Sigmoid colon (tissue), 7 donors: Measurements from ENCODE around the gene TOMM6. TPM values are rescaled to one million over a fixed set of nuclear protein-coding genes. Genes with fewer than 3 reads are reported as not detected.

Experiments
- DNase-seq: peaks from one replicate; pipeline ENCODE4 v3.0.0-alpha.2; 2019
- H3K27ac ChIP-seq, 4 donors: fragments of 200-600 bp; sonication (generic); one replicate each; pipeline ENCODE4 v1.5.1; 2016 to 2019; ENCODE audit warnings: mild to moderate bottlenecking in 1 of 4
- H3K27me3 ChIP-seq, 3 donors: fragments of 200-600 bp; sonication (generic); one replicate each; pipeline ENCODE4 v1.5.1; 2019; ENCODE audit warnings: mild to moderate bottlenecking in 1 of 3
- H3K36me3 ChIP-seq, 4 donors: fragments of 200-600 bp; sonication (generic); one replicate each; pipeline ENCODE4 v1.5.1; 2016 to 2019
- H3K4me1 ChIP-seq, 4 donors: fragments of 200-600 bp; sonication (generic); one replicate each; pipeline ENCODE4 v1.5.1; 2017 to 2019
- H3K4me3 ChIP-seq, 4 donors: fragments of 200-600 bp; sonication (generic); one replicate each; pipeline ENCODE4 v1.5.1; 2017 to 2019; ENCODE audit warnings: mild to moderate bottlenecking in 2 of 4, moderate library complexity in 1 of 4
- H3K9me3 ChIP-seq, 4 donors: fragments of 200-600 bp in 3 of 4; sonication (generic) in 3 of 4; one replicate each; pipeline versions ENCODE4 v1.5.1 to v1.6.1; 2013 to 2019
- CTCF ChIP-seq, 4 experiments: fragments of 450-650 bp in 3 of 4; fragments of 200-600 bp in 1 of 4; IDR thresholded peaks; one replicate each; pipeline ENCODE4 v1.5.1; 2016 to 2019; ENCODE audit warnings: antibody characterized with exemption in 4 of 4, mild to moderate bottlenecking in 3 of 4, moderate library complexity in 2 of 4
- EP300 ChIP-seq, 4 donors: sonication (generic); formaldehyde crosslinking; IDR thresholded peaks; one replicate each; pipeline ENCODE4 v1.6.1; 2017; ENCODE audit warnings: antibody characterized with exemption in 4 of 4
- POLR2A ChIP-seq, 2 donors: fragments of 450-650 bp; IDR thresholded peaks; one replicate each; pipeline ENCODE4 v1.6.1; 2016; ENCODE audit warnings: antibody characterized with exemption in 2 of 2, mild to moderate bottlenecking in 2 of 2, moderate library complexity in 2 of 2
- POLR2AphosphoS5 ChIP-seq, 4 donors: sonication (generic); formaldehyde crosslinking; IDR thresholded peaks; one replicate each; pipeline ENCODE4 v1.6.1; 2017; ENCODE audit warnings: antibody characterized with exemption in 4 of 4
- WGBS, 2 donors: extraction: QIAGEN DNeasy Blood & Tissue Kit; methylation state at CpG; one replicate each; pipeline ENCODE4 v1.1.7; 2013; 5-methylcytosine and 5-hydroxymethylcytosine counted together
- intact Hi-C: fragments of 100-400 bp; cut with DNase I; formaldehyde crosslinking; loops from one replicate; pipeline ENCODE4 v1.15.1; 2023
- polyA plus RNA-seq, 3 donors: library from polyadenylated mRNA; stranded (reverse); fragments of 200-250 nt; gene quantifications; one replicate each; pipeline ENCODE4 v1.2.3, GENCODE V29; 2013
- total RNA-seq, 4 donors: library from RNA; depleted of rRNA; stranded (reverse); fragments of >200 nt; gene quantifications; one replicate each; pipeline ENCODE4 v1.1.0, GENCODE V29; 2016
- donor health status: healthy with polysubstance abuse.
- donor health status: Bipolar disorder and iron deficiency.
- donor health status: healthy.

The TOMM6 gene
- total and polyA plus RNA-seq, 7 donors: 116 to 309 (median 154) TPM

GRCh38 chr6:41822021-41822420 lies 34.5 kb downstream of the TOMM6 start:
- 95% methylated on average over 1 of the region's 1 CpG for WGBS, 2 donors
- Histone ChIP-seq H3K36me3 (no peaks in the 10 kb centered on the region), H3K9me3 (no peaks in the 10 kb centered on the region), H3K27me3 (no peaks in the 10 kb centered on the region), H3K4me3 (no peak overlapping the region), H3K4me1 (peaks cover 0 to 5% (median 0%) of the 10 kb centered on the region in 4 donors), H3K27ac (no peak overlapping the region)
- intact Hi-C loops: no loop called here
- DNase-seq: no peak
- TF ChIP-seq EP300 (IDR thresholded peaks at IDR 0.05): no peak
- no peak for TF ChIP-seq POLR2AphosphoS5 (IDR thresholded peaks at IDR 0.05)
- TF ChIP-seq CTCF (IDR thresholded peaks at IDR 0.05): no peak
- TF ChIP-seq POLR2A (IDR thresholded peaks at IDR 0.05): no peak

- intact Hi-C loops: no loop called here
- no peak for DNase-seq
- Histone ChIP-seq H3K9me3 (no peaks in the 10 kb centered on the region), H3K4me3 (no peak overlapping the region), H3K4me1 (peaks cover 0 to 5% (median 0%) of the 10 kb centered on the region in 4 donors), H3K36me3 (no peaks in the 10 kb centered on the region), H3K27ac (no peak overlapping the region), H3K27me3 (no peaks in the 10 kb centered on the region)
- TF ChIP-seq POLR2A (IDR thresholded peaks at IDR 0.05) (no peak), CTCF (IDR thresholded peaks at IDR 0.05) (no peak), POLR2AphosphoS5 (IDR thresholded peaks at IDR 0.05) (no peak), EP300 (IDR thresholded peaks at IDR 0.05) (no peak)
- WGBS, 2 donors: 98 to 100% methylated on average over 1 of the region's 1 CpG
These were observed 35.7 kb downstream of the TOMM6 start for GRCh38 chr6:41823178-41823577.

GRCh38 chr6:41824571-41825569 lies 37.4 kb downstream of the TOMM6 start:
- H3K27ac ChIP-seq: peak overlapping the region in 1 of 4 donors; percentile 9
- intact Hi-C loops: no loop called here
- no peak for DNase-seq
- H3K36me3 ChIP-seq: no peaks in the 10 kb centered on the region
- no peaks in the 10 kb centered on the region for H3K27me3 ChIP-seq
- no peak for TF ChIP-seq CTCF (IDR thresholded peaks at IDR 0.05)
- TF ChIP-seq POLR2AphosphoS5 (IDR thresholded peaks at IDR 0.05): no peak
- no peak for TF ChIP-seq EP300 (IDR thresholded peaks at IDR 0.05)
- no peak for TF ChIP-seq POLR2A (IDR thresholded peaks at IDR 0.05)
- no peaks in the 10 kb centered on the region for H3K9me3 ChIP-seq
- H3K4me1 ChIP-seq: peaks cover 0 to 5% (median 0%) of the 10 kb centered on the region in 4 donors
- no peak overlapping the region for H3K4me3 ChIP-seq
- 75 to 87% methylated on average over 13 of the region's 13 CpGs for WGBS, 2 donors

- 95 to 96% methylated on average over 2 of the region's 2 CpGs for WGBS, 2 donors
These were observed 39.0 kb downstream of the TOMM6 start for GRCh38 chr6:41826343-41827022.

More at GRCh38 chr6:41826343-41827022, 39.0 kb downstream of the TOMM6 start:
- no peaks in the 10 kb centered on the region for H3K27me3 ChIP-seq
- H3K4me1 ChIP-seq: peaks cover 0 to 5% (median 0%) of the 10 kb centered on the region in 4 donors
- H3K9me3 ChIP-seq: no peaks in the 10 kb centered on the region
- TF ChIP-seq POLR2AphosphoS5 (IDR thresholded peaks at IDR 0.05): no peak
- no peak for TF ChIP-seq POLR2A (IDR thresholded peaks at IDR 0.05)
- no peak for TF ChIP-seq CTCF (IDR thresholded peaks at IDR 0.05)
- intact Hi-C loops: no loop called here
- H3K4me3 ChIP-seq: no peak overlapping the region
- H3K27ac ChIP-seq: no peak overlapping the region
- no peak for DNase-seq
- H3K36me3 ChIP-seq: no peaks in the 10 kb centered on the region
